ENCODE data around the gene TMEM242.

DNA sequence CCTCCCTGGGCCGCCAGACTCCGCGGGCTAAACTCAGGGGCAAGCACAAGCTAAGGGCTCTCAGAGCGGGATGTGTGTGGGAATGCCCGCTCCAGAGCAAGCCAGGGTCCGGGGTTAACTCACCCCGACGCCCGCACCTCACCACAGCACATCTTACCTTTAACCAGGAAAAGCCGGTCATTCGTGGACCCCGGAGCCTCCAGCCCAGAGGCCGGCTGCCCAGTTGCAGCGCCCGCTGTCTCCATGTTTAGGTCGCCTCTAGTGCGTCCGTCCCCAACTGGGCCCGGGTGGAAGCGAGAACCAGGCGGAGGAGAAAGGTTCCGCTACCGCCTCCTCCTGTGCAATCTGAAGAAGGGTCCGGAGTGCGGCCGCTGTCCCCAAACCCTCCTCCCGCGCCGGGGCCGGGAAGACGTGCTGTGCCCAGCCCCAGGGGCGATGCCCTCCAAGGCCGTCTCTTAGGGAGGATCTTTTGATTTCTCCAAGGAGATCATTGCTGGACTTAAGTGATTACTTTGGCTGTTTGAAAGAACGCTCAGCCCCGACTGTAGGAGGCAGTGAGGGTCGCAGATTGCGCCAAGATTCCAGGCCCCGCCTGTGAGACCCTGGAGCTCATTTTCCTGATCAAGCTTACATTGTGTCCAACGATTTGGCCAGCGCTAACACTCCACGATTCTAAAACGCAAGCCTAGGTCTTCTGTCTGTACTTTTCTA lies at the start of gene TMEM242:
- TF ChIP-seq ARNTL (CRISPR knock-in tag; IDR thresholded peaks at IDR 0.05; ENCODE audit: borderline replicate concordance, low read depth) (0 out of 2 replicates have a peak, but pooled peaks have one; percentile 45), TCF4 (CRISPR knock-in tag; IDR thresholded peaks at IDR 0.05; ENCODE audit: borderline replicate concordance) (no peak), ZFP3 (CRISPR knock-in tag; IDR thresholded peaks at IDR 0.05) (peak; percentile 65; the same call in 1 of the 2 replicates), PPARA (CRISPR knock-in tag; IDR thresholded peaks at IDR 0.05; ENCODE audit: borderline replicate concordance) (0 out of 2 replicates have a peak, but pooled peaks have one; percentile 58), SNAI2 (CRISPR knock-in tag; IDR thresholded peaks at IDR 0.05) (no peak), ISL1 (CRISPR knock-in tag; IDR thresholded peaks at IDR 0.05) (peak; percentile 24; the same call in 1 of the 2 replicates), RARB (CRISPR knock-in tag; IDR thresholded peaks at IDR 0.05) (no peak), ZC3H10 (CRISPR knock-in tag; IDR thresholded peaks at IDR 0.05) (no peak), ESRRG (CRISPR knock-in tag; IDR thresholded peaks at IDR 0.05) (no peak)
- TF ChIP-seq, protein P1, sequence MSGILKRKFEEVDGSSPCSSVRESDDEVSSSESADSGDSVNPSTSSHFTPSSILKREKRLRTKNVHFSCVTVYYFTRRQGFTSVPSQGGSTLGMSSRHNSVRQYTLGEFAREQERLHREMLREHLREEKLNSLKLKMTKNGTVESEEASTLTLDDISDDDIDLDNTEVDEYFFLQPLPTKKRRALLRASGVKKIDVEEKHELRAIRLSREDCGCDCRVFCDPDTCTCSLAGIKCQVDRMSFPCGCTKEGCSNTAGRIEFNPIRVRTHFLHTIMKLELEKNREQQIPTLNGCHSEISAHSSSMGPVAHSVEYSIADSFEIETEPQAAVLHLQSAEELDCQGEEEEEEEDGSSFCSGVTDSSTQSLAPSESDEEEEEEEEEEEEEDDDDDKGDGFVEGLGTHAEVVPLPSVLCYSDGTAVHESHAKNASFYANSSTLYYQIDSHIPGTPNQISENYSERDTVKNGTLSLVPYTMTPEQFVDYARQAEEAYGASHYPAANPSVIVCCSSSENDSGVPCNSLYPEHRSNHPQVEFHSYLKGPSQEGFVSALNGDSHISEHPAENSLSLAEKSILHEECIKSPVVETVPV (CRISPR knock-in tag; IDR thresholded peaks at IDR 0.05): no peak
- TF ChIP-seq, protein P2, sequence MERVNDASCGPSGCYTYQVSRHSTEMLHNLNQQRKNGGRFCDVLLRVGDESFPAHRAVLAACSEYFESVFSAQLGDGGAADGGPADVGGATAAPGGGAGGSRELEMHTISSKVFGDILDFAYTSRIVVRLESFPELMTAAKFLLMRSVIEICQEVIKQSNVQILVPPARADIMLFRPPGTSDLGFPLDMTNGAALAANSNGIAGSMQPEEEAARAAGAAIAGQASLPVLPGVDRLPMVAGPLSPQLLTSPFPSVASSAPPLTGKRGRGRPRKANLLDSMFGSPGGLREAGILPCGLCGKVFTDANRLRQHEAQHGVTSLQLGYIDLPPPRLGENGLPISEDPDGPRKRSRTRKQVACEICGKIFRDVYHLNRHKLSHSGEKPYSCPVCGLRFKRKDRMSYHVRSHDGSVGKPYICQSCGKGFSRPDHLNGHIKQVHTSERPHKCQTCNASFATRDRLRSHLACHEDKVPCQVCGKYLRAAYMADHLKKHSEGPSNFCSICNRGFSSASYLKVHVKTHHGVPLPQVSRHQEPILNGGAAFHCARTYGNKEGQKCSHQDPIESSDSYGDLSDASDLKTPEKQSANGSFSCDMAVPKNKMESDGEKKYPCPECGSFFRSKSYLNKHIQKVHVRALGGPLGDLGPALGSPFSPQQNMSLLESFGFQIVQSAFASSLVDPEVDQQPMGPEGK (CRISPR knock-in tag; IDR thresholded peaks at IDR 0.05; ENCODE audit: borderline replicate concordance): no peak
- TF ChIP-seq, protein P3, sequence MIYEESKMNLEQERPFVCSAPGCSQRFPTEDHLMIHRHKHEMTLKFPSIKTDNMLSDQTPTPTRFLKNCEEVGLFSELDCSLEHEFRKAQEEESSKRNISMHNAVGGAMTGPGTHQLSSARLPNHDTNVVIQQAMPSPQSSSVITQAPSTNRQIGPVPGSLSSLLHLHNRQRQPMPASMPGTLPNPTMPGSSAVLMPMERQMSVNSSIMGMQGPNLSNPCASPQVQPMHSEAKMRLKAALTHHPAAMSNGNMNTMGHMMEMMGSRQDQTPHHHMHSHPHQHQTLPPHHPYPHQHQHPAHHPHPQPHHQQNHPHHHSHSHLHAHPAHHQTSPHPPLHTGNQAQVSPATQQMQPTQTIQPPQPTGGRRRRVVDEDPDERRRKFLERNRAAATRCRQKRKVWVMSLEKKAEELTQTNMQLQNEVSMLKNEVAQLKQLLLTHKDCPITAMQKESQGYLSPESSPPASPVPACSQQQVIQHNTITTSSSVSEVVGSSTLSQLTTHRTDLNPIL (CRISPR knock-in tag; IDR thresholded peaks at IDR 0.05; ENCODE audit: low read depth): no peak
